GM10248 (cell line): ENCODE data around the gene RIC3.
"Not testable (repeated sequence)": the region's sequence is repeated elsewhere in the genome, so short reads cannot be mapped to it uniquely, and the experiment has no call there.

Experiments
- CTCF ChIA-PET: fragments of 300-600 bp; sonication (Branson Sonifier 250); formaldehyde crosslinking; extraction: SDS; loops from one replicate; lab custom pipeline; 2021; ENCODE audit warnings: antibody characterized with exemption; lab: Yijun Ruan, JAX
- POLR2A ChIA-PET: fragments of 350-650 bp; sonication (Branson Sonifier 250); formaldehyde crosslinking; extraction: SDS; loops from one replicate; lab custom pipeline; 2020; ENCODE audit warnings: antibody characterized with exemption; lab: Yijun Ruan, JAX
- DNase-seq: peaks from one replicate; pipeline ENCODE4 v3.0.0; 2012; ENCODE audit errors: extremely low spot score
- TF ChIP-seq, protein P1 (sequence below): IDR thresholded peaks from 2 replicates; pipeline ENCODE4 v1.5.1; 2012; ENCODE audit warnings: mild to moderate bottlenecking, low read depth; ENCODE audit errors: extremely low read depth, missing control alignments, control extremely low read depth

The RIC3 gene

DNA sequence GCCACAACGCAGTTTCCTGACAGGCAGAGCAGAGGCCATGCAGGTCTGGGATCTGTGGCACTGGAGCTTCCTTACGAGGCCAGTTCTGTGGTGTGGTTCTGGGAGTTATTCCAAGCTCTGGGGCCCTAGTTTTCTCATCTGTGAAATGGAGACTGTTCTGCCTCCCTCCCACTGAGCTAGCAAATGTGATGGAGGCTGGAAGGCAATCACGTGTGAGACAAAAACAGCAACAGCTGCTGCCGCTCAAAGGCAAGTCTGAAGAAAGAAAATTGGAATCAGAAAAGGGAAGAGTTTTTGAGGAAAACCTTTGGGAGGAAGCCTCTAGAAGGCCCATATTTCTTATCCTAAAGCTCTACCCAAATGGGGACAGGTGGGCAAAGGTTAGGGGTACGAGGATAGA, 8.3 kb upstream of the RIC3 start:
- DNase-seq = no peak
- CTCF ChIA-PET = interaction anchor here (1.9 kb wide), 1 partner anchor 16 kb away, joined by 7 read pairs; no protein-coding TSS in a partner anchor
- TF ChIP-seq, protein P1, sequence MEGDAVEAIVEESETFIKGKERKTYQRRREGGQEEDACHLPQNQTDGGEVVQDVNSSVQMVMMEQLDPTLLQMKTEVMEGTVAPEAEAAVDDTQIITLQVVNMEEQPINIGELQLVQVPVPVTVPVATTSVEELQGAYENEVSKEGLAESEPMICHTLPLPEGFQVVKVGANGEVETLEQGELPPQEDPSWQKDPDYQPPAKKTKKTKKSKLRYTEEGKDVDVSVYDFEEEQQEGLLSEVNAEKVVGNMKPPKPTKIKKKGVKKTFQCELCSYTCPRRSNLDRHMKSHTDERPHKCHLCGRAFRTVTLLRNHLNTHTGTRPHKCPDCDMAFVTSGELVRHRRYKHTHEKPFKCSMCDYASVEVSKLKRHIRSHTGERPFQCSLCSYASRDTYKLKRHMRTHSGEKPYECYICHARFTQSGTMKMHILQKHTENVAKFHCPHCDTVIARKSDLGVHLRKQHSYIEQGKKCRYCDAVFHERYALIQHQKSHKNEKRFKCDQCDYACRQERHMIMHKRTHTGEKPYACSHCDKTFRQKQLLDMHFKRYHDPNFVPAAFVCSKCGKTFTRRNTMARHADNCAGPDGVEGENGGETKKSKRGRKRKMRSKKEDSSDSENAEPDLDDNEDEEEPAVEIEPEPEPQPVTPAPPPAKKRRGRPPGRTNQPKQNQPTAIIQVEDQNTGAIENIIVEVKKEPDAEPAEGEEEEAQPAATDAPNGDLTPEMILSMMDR = no peak
- POLR2A ChIA-PET = no interaction called here

DNA sequence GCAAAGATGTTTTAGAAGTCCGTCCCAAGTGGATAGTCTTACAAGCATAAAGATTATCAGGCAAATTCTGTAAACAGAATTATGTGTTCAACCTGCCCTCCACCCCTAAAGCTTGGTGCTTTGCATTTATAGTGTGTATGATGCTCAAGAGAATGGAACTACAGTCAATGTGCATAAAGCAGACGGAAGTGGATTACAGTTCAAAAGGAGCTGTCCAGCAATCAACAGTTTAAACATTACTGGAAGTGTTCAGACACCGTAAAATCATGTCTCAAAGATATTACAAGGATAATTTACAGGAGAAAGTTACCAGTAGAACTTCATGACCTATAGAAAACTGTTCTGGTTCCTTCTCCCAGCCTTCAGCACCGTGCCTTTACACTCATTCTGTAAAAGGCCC, 1.0 kb downstream of the RIC3 start:
- ChIA-PET POLR2A (interaction anchor here (0.5 kb wide), 1 partner anchor 47 kb away, joined by 3 read pairs; no protein-coding TSS in a partner anchor), CTCF (interaction anchor here (1.0 to 2.4 kb wide), 2 partner anchors 26 to 96 kb away, joined by 3 to 5 read pairs; partner anchors contain the start of gene LMO1)
- TF ChIP-seq, protein P1 = no peak
- DNase-seq = no peak

DNA sequence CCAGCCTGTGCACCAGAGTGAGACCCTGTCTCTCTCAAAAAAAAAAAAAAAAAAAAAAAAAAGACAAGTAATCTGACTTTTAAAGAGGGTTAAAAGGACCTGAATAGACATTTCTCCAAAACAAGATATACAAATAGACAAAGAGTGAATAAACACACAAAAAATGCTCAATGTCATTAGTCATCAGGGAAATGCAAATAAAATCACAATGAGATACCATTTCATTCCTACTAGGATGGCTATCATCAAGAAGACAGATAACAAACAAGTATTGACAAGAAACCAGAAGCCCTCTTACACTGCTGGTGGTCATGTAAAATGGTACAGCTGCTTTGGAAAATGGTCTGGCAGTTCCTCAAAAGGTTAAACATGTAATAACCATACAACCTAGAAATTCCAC, 4.1 kb downstream of the RIC3 start:
- POLR2A ChIA-PET = no interaction called here
- CTCF ChIA-PET = interaction anchor here (1.1 kb wide), 1 partner anchor 11 kb away, joined by 3 read pairs; no protein-coding TSS in a partner anchor
- DNase-seq = no peak
- TF ChIP-seq, protein P1 = no peak

DNA sequence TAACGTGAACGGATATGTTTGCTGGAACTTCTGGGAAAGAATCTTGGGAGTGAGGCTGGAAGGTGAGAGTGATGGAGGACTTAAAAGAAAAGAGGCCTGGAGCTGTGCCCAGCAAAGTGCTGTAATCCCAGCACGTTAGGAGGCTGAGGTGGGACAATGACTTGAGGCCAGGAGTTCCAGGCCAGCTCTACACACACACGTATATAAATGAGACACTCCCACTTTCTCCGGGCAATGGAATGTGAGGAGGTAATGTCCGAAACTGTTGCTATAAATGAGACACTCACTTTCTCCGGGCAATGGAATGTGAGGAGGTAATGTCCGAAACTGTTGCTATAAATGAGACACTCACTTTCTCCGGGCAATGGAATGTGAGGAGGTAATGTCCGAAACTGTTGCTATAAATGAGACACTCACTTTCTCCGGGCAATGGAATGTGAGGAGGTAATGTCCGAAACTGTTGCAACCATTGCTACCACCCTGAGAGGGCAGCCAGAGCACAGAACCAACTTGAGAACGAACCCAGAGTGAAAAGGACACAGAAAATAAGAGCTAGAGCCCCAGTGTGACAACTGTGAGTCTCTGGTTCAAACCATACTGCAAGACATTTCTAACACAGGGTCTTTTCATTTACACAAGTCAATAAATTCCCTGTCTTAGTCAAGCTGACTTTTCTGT, 7.1 kb downstream of the RIC3 start:
- POLR2A ChIA-PET, DNase-seq: not testable (repeated sequence)
- CTCF ChIA-PET = interaction anchor here (1.5 to 2.3 kb wide), 2 partner anchors 8 to 17 kb away, joined by 4 to 6 read pairs; no protein-coding TSS in a partner anchor

DNA sequence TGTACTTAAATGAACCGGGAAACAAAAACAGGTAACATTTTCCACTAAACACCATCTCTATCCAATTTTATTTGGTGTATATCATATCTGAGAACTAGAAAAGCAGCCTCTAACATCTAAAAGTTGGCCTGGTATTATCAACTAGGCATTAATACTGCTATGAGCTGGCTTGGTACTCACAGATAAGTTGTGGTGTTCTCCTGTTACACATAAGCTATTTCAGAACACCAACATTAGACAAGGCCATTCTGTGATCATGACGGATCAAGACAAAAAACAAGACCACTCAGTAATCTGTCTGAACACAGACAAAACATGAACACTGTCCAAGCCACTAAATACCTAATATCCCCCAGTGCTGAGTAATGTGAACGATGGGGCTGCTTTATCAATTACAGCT, 11.9 kb downstream of the RIC3 start:
- TF ChIP-seq, protein P1 = no peak
- DNase-seq = no peak
- ChIA-PET CTCF (no interaction called here), POLR2A (no interaction called here)

DNA sequence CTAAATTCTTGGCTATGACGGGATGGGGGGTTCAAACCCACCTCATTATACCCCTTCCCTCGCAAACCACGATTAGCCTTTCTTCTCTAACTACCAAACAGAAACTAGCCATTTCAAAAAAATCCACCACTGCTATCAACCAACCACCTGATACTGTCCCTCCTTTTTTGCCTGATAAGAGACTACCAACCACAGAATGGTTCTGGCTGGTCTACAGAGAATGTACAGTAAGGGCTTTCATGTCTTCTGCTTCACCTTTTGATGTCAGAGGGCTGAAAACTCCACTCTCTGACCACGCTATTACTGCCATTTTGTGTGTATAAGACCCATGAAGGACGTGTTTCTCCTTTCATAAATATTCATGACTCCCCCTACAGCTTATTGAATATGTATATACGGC, 19.1 kb downstream of the RIC3 start:
- ChIA-PET POLR2A (no interaction called here), CTCF (interaction anchor here (1.4 kb wide), 1 partner anchor 44 kb away, joined by 3 read pairs; no protein-coding TSS in a partner anchor)
- TF ChIP-seq, protein P1 = no peak
- DNase-seq = no peak

DNA sequence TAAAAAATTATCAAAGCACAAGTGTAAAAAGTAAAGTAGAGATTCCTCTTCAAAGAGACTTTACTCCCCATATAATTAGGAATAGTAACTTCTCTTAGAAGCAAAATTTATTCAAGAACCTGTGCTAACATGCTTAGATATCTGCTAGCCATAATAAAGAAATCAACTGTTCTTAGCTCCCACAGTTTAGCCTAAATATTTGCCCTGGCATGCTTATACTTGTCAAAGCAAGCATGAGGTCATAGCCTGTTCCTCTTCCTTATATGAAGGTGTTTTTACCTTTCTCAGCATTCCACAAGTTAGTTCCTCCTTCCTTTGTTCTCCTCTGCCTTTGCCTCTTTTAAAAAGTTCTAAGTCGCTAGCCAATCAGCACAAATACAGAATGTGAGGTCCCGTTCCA, 30.3 kb downstream of the RIC3 start:
- POLR2A ChIA-PET = no interaction called here
- TF ChIP-seq, protein P1 = no peak
- CTCF ChIA-PET = no interaction called here
- no peak for DNase-seq
